Central memory CD8-positive, alpha-beta T cell (primary cell): ENCODE data around the gene YAP1.

Experiments
- ATAC-seq: fragments of 150-1000 bp; cut with Tn5 transposase; replicated peaks from 2 replicates; pipeline ENCODE4 v1.10.0; 2022; ENCODE audit warnings: mild to moderate bottlenecking, moderate FRiP score, moderate number of reproducible peaks; ENCODE audit not compliant: poor library complexity, severe bottlenecking; ENCODE audit errors: extremely low read depth
- DNase-seq, 2 donors: peaks; one replicate each; pipeline ENCODE4 v3.0.0; 2021; ENCODE audit warnings: low spot score in 2 of 2
- H3K27ac Mint-ChIP-seq: one replicate; pipeline ENCODE4 v1.8.0; 2022; ENCODE audit warnings: low read depth, mild to moderate bottlenecking, moderate library complexity, mixed read lengths
- H3K27me3 Mint-ChIP-seq: one replicate; pipeline ENCODE4 v1.8.0; 2022; ENCODE audit warnings: mixed read lengths
- H3K36me3 Mint-ChIP-seq: one replicate; pipeline ENCODE4 v1.8.0; 2022; ENCODE audit warnings: mild to moderate bottlenecking, moderate library complexity, mixed read lengths; ENCODE audit not compliant: insufficient read depth
- H3K4me1 Mint-ChIP-seq: one replicate; pipeline ENCODE4 v1.8.0; 2022; ENCODE audit warnings: mixed read lengths
- H3K4me3 Mint-ChIP-seq: one replicate; pipeline ENCODE4 v1.8.0; 2022; ENCODE audit warnings: mild to moderate bottlenecking, moderate library complexity, mixed read lengths
- H3K9me3 Mint-ChIP-seq: one replicate; pipeline ENCODE4 v1.8.0; 2022; ENCODE audit warnings: mixed read lengths

The YAP1 gene

DNA sequence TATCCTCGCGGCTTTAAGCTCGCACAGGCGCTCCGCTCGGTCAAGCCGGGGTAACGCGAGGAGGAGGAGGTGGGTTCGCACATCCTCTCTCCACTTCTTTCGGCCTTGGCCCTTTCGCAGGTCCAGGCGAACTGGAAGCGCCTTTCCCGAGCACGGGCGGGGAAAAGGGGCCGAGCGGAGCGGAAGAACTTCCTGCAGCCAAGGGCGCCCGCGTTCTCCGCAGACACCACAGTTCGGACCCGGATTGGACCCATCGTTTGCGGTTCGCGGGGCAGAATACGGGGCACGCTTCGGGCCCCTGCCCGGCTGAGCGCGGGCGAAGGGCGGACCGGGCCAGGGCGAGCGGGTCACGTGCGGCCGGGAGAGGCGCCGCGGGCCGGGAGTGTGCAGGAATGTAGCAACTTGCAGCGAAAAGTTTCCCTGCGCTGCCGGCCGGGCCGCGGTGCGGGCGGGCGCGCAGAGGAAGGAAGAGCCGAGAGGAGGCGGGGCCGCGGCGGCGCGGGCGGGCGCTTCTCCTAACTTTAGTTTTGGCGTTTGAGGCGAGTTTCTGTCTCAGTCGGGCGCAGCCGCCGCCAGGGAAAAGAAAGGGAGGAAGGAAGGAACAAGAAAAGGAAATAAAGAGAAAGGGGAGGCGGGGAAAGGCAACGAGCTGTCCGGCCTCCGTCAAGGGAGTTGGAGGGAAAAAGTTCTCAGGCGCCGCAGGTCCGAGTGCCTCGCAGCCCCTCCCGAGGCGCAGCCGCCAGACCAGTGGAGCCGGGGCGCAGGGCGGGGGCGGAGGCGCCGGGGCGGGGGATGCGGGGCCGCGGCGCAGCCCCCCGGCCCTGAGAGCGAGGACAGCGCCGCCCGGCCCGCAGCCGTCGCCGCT lies at the start of gene YAP1:
TSS of gene YAP1 (plus strand) at position 552 of the 865 bp plus-strand sequence. CDS start 402 bp downstream, outside the sequence.
- Mint-ChIP-seq H3K27me3 (peaks cover 52% of the 10 kb centered on the region), H3K9me3 (no peaks in the 10 kb centered on the region), H3K36me3 (peaks cover 3% of the 10 kb centered on the region)

DNA sequence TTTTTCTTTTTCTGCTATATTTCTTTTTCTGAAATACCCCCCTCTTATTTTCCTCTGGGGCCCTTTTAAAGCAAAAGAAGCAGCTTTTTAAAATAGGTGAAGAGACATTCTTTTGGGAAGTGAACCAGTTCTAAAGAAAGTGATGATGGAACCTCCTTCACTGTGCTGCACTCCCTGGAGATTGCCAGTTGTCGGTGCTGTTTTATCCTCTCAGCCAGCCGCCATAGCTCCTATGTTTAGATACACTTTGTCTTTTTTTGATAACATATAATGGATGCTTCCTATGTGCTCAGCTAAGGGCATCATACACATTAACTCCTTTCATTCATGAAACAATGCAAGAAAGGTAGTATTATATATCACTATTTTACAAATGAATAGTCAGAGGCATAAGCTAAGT lies 49.0 kb upstream of the YAP1 start:
- DNase-seq (no peak), ATAC-seq (no peak)
- Mint-ChIP-seq H3K36me3 (no peaks in the 10 kb centered on the region), H3K9me3 (no peaks in the 10 kb centered on the region), H3K4me1 (no peaks in the 10 kb centered on the region), H3K27ac (no peak overlapping the region), H3K4me3 (no peak overlapping the region), H3K27me3 (peaks cover 34% of the 10 kb centered on the region)

More for the DNA sequence above, at the start of gene YAP1:
- Mint-ChIP-seq H3K27ac (peak within 1 kb of the TSS; percentile 83), H3K4me1 (peaks cover 11% of the 10 kb centered on the region), H3K4me3 (peak within 1 kb of the TSS; percentile 89)
- DNase-seq: peak; percentile 33 to 34
- peak; percentile 57 for ATAC-seq

DNA sequence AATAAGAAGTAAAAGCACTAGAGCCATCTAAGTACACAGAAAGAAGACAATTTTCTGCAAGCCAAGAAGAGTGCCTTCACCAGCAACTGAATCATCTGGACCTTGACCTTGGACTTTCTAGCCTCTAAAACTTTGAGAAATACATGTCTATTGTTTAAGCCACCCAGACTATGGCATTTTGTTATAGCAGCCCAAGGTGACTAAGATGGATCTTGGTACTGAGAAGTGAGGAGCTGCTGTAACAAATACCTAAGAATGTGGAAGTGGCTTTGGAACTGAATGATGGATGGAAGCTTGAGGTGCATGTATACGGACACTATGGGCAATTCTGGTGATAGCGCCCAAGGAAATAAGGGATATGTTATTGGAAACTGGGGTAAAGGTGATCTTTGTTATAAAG lies 48.1 kb upstream of the YAP1 start:
- no peaks in the 10 kb centered on the region for H3K9me3 Mint-ChIP-seq
- no peaks in the 10 kb centered on the region for H3K36me3 Mint-ChIP-seq
- DNase-seq (no peak), ATAC-seq (no peak)
- peaks cover 34% of the 10 kb centered on the region for H3K27me3 Mint-ChIP-seq
- no peak overlapping the region for H3K4me3 Mint-ChIP-seq
- no peak overlapping the region for H3K27ac Mint-ChIP-seq
- H3K4me1 Mint-ChIP-seq: no peaks in the 10 kb centered on the region

DNA sequence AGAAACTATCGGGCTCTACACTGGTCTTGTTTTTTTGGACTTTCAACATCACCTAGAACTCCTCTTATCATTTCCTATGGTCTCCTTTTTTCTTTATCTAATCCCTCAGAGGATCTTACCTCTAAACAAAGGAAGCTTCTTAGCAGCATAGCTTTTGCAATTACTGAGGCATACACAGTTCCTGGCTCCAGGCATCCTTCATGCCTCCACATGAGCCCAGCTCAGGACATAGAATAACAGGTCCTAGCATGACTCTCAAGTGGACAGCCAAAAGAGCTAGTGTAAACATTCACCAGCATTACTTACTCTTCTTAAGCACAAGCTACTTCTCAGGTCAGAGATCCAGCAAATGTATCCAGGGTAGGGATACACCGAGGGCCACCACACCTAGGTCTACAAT lies 45.9 kb upstream of the YAP1 start:
- no peak for ATAC-seq
- DNase-seq: no peak
- no peaks in the 10 kb centered on the region for H3K9me3 Mint-ChIP-seq
- H3K4me3 Mint-ChIP-seq: no peak overlapping the region
- peaks cover 29% of the 10 kb centered on the region for H3K27me3 Mint-ChIP-seq
- no peak overlapping the region for H3K27ac Mint-ChIP-seq
- no peaks in the 10 kb centered on the region for H3K36me3 Mint-ChIP-seq
- H3K4me1 Mint-ChIP-seq: no peaks in the 10 kb centered on the region

DNA sequence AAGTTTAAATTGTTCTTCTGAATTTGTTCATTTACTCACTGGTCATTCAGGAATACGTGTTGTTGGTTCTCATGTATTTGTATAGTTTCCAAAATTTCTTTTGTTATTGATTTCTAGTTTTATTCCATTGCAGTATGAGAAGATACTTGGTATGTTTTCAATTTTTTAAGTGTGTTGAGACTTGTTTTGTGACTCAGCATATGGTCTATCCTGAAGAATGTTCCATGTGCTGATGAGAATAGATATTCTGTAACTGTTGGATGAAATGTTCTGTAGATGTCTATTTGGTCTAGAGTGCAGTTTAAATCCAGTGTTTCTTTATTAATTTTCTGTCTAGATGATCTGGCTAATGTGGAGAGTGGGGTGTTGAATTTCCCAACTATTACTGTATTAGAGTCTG lies 39.5 kb upstream of the YAP1 start:
- H3K4me3 Mint-ChIP-seq: no peak overlapping the region
- no peaks in the 10 kb centered on the region for H3K36me3 Mint-ChIP-seq
- H3K27ac Mint-ChIP-seq: no peak overlapping the region
- DNase-seq: no peak
- no peak for ATAC-seq
- no peaks in the 10 kb centered on the region for H3K27me3 Mint-ChIP-seq
- H3K4me1 Mint-ChIP-seq: no peaks in the 10 kb centered on the region
- peaks cover 26% of the 10 kb centered on the region for H3K9me3 Mint-ChIP-seq

DNA sequence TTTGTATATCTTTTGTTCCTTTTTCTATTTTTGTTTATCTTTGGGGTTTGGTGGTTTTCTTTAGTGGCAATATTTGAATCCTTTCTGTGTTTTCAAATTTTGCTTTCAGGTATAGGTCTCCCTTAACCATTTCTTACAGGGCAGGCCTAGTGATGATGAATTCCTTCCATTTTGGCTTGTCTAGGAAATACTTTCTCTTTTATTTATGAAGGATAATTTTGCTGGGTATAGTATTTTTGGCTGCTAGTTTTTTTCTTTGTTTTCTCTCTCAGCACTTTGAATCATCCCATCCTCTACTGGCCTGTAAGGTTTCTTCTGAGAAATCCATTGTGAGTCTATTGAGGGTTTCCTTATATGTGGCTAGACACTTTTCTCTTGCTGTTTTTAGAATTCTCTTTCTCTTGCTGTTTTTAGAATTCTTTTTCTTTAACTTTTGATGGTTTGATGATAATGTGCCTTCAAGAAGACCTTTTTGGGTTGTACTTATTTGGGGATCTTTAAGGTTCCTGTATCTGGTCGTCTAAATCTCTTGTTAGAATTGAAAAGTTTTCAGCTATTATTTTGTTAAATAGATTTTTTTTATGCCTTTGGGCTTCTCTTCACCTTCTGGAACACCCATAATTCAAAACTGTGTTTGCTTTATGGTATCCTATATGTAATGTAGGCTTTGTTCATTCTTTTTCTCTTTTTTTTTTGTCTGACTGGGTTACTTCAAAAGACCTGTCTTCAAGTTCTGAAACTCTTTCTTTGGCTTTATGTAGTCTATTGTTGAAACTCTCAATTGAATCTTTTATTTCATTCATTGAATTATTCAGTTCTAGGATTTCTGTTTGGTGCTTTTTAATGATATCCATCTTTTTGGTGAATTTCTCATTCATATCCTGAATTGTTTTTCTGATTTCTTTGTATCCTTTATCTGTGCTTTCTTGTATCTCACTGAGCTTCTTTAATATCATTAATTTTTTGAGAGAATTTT lies 38.5 kb upstream of the YAP1 start:
- Mint-ChIP-seq H3K27me3 (no peaks in the 10 kb centered on the region), H3K4me3 (no peak overlapping the region), H3K36me3 (no peaks in the 10 kb centered on the region), H3K4me1 (no peaks in the 10 kb centered on the region), H3K27ac (no peak overlapping the region), H3K9me3 (peaks cover 26% of the 10 kb centered on the region)
- no peak for DNase-seq
- ATAC-seq: no peak

DNA sequence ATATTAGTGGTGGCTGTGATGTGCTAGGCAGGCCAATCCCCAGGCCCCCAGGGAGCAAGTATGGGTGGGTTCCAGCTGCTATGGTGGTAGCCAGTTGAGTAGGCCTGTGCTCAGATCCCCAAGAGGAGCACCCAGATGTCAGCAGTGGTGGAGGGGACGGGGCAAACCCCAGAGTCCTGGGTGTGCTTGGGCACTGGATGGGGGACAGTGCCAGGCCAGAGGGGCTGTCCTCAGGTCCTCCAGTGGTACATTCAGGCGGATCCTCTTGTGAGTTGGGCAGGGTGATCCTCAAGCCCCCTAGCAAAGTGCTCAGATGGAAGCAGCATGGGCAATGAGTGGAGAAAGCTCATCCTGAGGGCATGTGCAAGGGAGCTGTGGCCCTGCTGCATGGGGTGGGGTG lies 37.0 kb upstream of the YAP1 start:
- DNase-seq (no peak), ATAC-seq (no peak)
- Mint-ChIP-seq H3K9me3 (peaks cover 26% of the 10 kb centered on the region), H3K27me3 (no peaks in the 10 kb centered on the region), H3K4me1 (no peaks in the 10 kb centered on the region), H3K27ac (no peak overlapping the region), H3K36me3 (no peaks in the 10 kb centered on the region), H3K4me3 (no peak overlapping the region)

DNA sequence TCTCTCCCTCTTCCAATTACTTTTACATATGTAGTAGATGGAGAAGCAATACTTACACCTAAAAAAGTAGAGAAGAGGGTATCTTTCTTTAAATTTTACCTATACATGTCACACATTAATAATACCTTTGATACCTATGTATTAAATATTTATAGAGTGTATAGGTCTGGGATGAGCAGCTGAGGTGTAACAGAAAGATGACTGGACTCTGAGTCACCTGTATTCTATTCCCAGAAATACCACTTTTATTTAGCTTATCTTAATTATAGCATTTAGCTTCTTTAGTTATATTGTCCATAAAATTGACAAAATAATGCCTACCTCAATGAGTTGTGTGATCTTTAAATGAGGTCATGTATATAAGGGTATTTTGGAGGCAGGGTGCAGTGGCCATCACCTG lies 30.6 kb upstream of the YAP1 start:
- ATAC-seq (no peak), DNase-seq (no peak)
- no peaks in the 10 kb centered on the region for H3K9me3 Mint-ChIP-seq
- no peak overlapping the region for H3K4me3 Mint-ChIP-seq
- H3K27ac Mint-ChIP-seq: no peak overlapping the region
- no peaks in the 10 kb centered on the region for H3K4me1 Mint-ChIP-seq
- peaks cover 1% of the 10 kb centered on the region for H3K36me3 Mint-ChIP-seq
- H3K27me3 Mint-ChIP-seq: peaks cover 4% of the 10 kb centered on the region

DNA sequence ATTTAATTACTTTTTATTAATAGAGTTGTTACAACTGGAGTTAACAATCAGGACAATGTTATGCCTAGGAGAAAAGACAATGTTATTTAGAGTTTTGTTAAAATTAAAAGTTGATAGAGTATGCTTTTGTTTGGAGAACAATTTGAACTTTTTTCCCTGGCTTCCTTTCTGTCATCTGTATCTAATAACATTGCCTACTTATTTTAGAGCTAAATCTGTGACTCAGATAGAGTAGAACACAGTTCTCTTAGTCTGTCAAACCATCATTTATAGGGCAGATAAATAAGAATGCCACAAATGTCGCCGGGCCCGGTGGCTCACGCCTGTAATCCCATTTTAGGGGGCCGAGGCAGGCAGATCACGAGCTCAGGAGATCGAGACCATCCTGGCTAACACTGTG lies 28.9 kb upstream of the YAP1 start:
- Mint-ChIP-seq H3K4me1 (no peaks in the 10 kb centered on the region), H3K4me3 (no peak overlapping the region), H3K27ac (no peak overlapping the region), H3K27me3 (peaks cover 9% of the 10 kb centered on the region), H3K9me3 (no peaks in the 10 kb centered on the region), H3K36me3 (peaks cover 1% of the 10 kb centered on the region)
- ATAC-seq: no peak
- no peak for DNase-seq

DNA sequence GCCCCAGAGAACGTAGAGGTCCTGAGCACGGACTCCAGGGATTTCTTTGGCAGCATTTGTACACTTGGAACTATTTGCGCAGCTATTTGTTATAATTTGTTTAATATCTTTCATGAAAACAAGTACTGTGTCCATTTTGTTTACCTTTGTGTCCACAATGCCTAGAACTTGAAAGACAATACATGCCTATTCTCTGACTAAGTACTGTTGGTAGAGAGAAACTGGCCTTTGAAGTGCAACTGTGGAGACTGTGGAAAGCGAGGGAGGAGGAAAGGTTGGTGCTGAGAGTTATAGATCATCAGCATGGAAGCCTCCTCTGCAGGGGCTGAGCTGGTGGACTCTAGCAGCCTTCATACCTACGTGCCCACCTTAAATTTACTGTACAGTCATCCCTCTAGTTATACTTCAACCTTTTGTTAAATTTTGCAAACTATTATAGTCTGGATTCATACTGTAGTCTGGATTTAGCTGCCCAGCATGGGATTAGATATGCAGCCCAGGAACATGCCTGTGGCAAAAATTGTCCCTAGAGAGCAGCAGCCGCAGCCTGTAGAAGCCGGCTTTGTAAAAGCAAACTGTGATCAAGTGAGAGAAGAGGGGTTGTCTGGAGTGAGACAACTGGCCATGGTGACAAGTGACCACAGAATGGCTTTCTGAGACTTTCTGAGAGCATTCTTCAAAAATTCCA lies 24.2 kb upstream of the YAP1 start:
- no peaks in the 10 kb centered on the region for H3K9me3 Mint-ChIP-seq
- no peaks in the 10 kb centered on the region for H3K36me3 Mint-ChIP-seq
- no peaks in the 10 kb centered on the region for H3K4me1 Mint-ChIP-seq
- DNase-seq (no peak), ATAC-seq (no peak)
- H3K27me3 Mint-ChIP-seq: peaks cover 9% of the 10 kb centered on the region
- H3K4me3 Mint-ChIP-seq: no peak overlapping the region
- H3K27ac Mint-ChIP-seq: no peak overlapping the region

DNA sequence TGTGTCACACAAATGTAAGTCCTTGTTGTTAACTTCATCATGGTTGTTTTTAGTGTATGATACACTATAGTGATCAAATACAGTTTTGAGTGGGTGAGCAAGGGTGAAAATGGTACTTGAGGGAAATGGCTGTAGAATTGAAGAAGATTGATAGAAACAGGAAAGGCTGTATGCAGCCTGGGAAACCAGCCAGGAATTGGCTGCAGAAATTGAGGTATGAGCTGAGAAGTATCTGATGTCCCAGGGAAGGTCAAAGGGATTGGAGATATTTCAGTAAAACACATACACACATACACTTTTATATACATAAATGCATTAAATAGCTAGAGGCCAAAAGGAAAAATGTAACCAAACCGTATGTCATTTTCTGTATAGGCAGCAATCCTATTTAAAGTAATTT lies 13.1 kb upstream of the YAP1 start:
- no peak overlapping the region for H3K27ac Mint-ChIP-seq
- no peak for ATAC-seq
- H3K4me3 Mint-ChIP-seq: no peak overlapping the region
- no peak for DNase-seq
- H3K4me1 Mint-ChIP-seq: no peaks in the 10 kb centered on the region
- no peaks in the 10 kb centered on the region for H3K36me3 Mint-ChIP-seq
- H3K27me3 Mint-ChIP-seq: peaks cover 10% of the 10 kb centered on the region
- H3K9me3 Mint-ChIP-seq: no peaks in the 10 kb centered on the region

DNA sequence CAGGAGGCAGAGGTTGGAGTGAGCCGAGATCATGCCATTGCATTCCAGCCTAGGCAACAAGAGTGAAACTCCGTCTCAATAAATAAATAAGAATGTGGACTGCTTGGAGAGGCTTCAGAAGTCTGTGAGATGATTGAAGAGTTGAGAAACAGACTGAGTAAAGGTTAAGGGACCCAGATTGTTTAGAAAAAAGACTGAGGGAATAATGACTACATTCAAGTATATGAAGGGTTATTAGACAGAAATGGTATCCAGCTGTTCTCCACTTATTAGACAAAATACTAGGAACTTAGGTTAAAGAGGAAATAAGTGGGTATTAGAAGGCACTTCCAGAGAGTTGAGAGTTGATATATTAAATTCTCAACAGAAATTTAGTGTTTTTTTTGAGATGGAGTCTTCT lies 10.5 kb upstream of the YAP1 start:
- Mint-ChIP-seq H3K27me3 (peaks cover 21% of the 10 kb centered on the region), H3K4me3 (no peak overlapping the region), H3K4me1 (no peaks in the 10 kb centered on the region), H3K9me3 (no peaks in the 10 kb centered on the region), H3K27ac (no peak overlapping the region), H3K36me3 (no peaks in the 10 kb centered on the region)
- DNase-seq (no peak), ATAC-seq (no peak)
